GM12878 (cell line): ENCODE measurements around the gene GOLGA5. TPM values are rescaled to one million over a fixed set of nuclear protein-coding genes. Genes with fewer than 3 reads are reported as not detected.

Source experiments
- ATAC-seq: fragments of 200-7000 bp; cut with Tn5 transposase; 3 replicates; pipeline ENCODE4 v1.9.1; 2020; ENCODE audit warnings: mild to moderate bottlenecking, moderate library complexity
- BruUV-seq: library from RNA; stranded (reverse); fragments of 400-500 nt; replicated peaks from 2 replicates; lab custom pipeline; 2021; lab: Mats Ljungman, UMichigan
- CTCF ChIA-PET: fragments of 300-600 bp; sonication (Branson Sonifier 250); formaldehyde crosslinking; extraction: SDS; loops from one replicate; lab custom pipeline; 2021; ENCODE audit warnings: inconsistent platforms; lab: Yijun Ruan, JAX
- POLR2A ChIA-PET: fragments of 350-600 bp; formaldehyde crosslinking; extraction: SDS; loops from one replicate; lab custom pipeline; 2021; ENCODE audit warnings: inconsistent platforms; lab: Charles Lee
- RAD21 ChIA-PET: fragments of 300-600 bp; sonication (Branson Sonifier 250); formaldehyde crosslinking; loops from one replicate; lab custom pipeline; 2023; ENCODE audit warnings: antibody characterized with exemption; ENCODE audit not compliant: unreplicated experiment; lab: Charles Lee
- SMC1A ChIA-PET: fragments of 300-600 bp; sonication (Branson Sonifier 250); formaldehyde crosslinking; loops from one replicate; lab custom pipeline; 2023; ENCODE audit not compliant: unreplicated experiment, uncharacterized antibody; lab: Charles Lee
- DNase-seq: peaks from one replicate; pipeline ENCODE4 v3.0.0-alpha.2; 2011; ENCODE audit warnings: low read depth, low spot score
- FAIRE-seq: peaks from 3 replicates; lab custom pipeline; 2011; peaks lifted over from hg19 to GRCh38; lab: Jason Lieb, UNC
- H2AFZ ChIP-seq: 2 replicates; pipeline ENCODE4 v1.6.0; 2011; ENCODE audit warnings: low read depth, low read length, control low read depth; ENCODE audit not compliant: control insufficient read depth
- H3K27ac ChIP-seq: 2 replicates; pipeline ENCODE4 v1.5.1; 2011; ENCODE audit warnings: control low read depth; ENCODE audit not compliant: control insufficient read depth, insufficient read depth
- H3K27me3 ChIP-seq, 2 experiments: replicated peaks in 1 of 2; 2 replicates each; pipeline versions ENCODE4 v1.6.0 to v1.6.1; 2011; ENCODE audit warnings: low read length in 1 of 2; ENCODE audit not compliant: control insufficient read depth in 2 of 2, insufficient read depth in 2 of 2
- H3K36me3 ChIP-seq, 2 experiments: 2 replicates each; pipeline ENCODE4 v1.5.1; 2011; ENCODE audit warnings: low read length in 1 of 2; ENCODE audit not compliant: control insufficient read depth in 2 of 2, insufficient read depth in 2 of 2
- H3K4me1 ChIP-seq: 2 replicates; pipeline ENCODE4 v1.6.1; 2011; ENCODE audit warnings: mild to moderate bottlenecking, low read length, moderate library complexity, mixed read lengths; ENCODE audit not compliant: control insufficient read depth, insufficient read depth
- H3K4me2 ChIP-seq: 2 replicates; pipeline ENCODE4 v1.6.0; 2011; ENCODE audit warnings: control low read depth; ENCODE audit not compliant: control insufficient read depth, insufficient read depth
- H3K4me3 ChIP-seq: fragments of 200-600 bp; sonication (generic); 2 replicates; pipeline ENCODE4 v1.5.1; 2016
- H3K79me2 ChIP-seq: 2 replicates; pipeline ENCODE4 v1.6.0; 2011; ENCODE audit warnings: low read length; ENCODE audit not compliant: control insufficient read depth, insufficient read depth
- H3K9ac ChIP-seq: 2 replicates; pipeline ENCODE4 v1.8.0; 2011; ENCODE audit warnings: low read length, control low read depth, mixed read lengths; ENCODE audit not compliant: control insufficient read depth, insufficient read depth
- H3K9me3 ChIP-seq: replicated peaks from 3 replicates; pipeline ENCODE4 v1.5.1; 2011; ENCODE audit warnings: mild to moderate bottlenecking, low read length; ENCODE audit not compliant: control insufficient read depth, insufficient read depth
- H4K20me1 ChIP-seq: 2 replicates; pipeline ENCODE4 v1.6.0; 2011; ENCODE audit not compliant: control insufficient read depth, insufficient read depth
- ESRRA ChIP-seq: IDR thresholded peaks from 2 replicates; pipeline ENCODE4 v1.6.1; 2012; ENCODE audit warnings: mild to moderate bottlenecking, low read length, improper control_type of control experiment
- HDAC6 ChIP-seq: fragments of 200-600 bp; sonication (generic); IDR thresholded peaks from one replicate; pipeline ENCODE4 v1.8.0; 2017; ENCODE audit warnings: antibody characterized with exemption; ENCODE audit not compliant: unreplicated experiment
- SUPT20H ChIP-seq: IDR thresholded peaks from 2 replicates; pipeline ENCODE4 v1.6.1; 2011; ENCODE audit warnings: low read depth, mild to moderate bottlenecking, low read length, moderate library complexity, borderline replicate concordance; ENCODE audit not compliant: control insufficient read depth
- WRNIP1 ChIP-seq: IDR thresholded peaks from 2 replicates; pipeline ENCODE4 v1.6.1; 2011; ENCODE audit warnings: low read depth, low read length, improper control_type of control experiment, borderline replicate concordance
- YY1 ChIP-seq: IDR thresholded peaks from 2 replicates; pipeline ENCODE4 v1.6.1; 2011; ENCODE audit warnings: low read depth, mild to moderate bottlenecking, low read length
- WGBS: methylation state at CpG from one replicate; pipeline ENCODE4 v1.1.6; 2016; ENCODE audit warnings: low lambda C conversion rate; ENCODE audit not compliant: insufficient replicate concordance, insufficient coverage; ENCODE audit errors: missing lambda C conversion rate; 5-methylcytosine and 5-hydroxymethylcytosine counted together
- in situ Hi-C: fragments of 300-500 bp; cut with MboI; formaldehyde crosslinking; loops from 9 replicates; pipeline ENCODE4 v1.14.3; 2018; ENCODE audit warnings: mixed read lengths
- intact Hi-C: fragments of 100-400 bp; cut with micrococcal nuclease; formaldehyde crosslinking; loops from one replicate; pipeline ENCODE4 v1.14.2; 2022; ENCODE audit not compliant: unreplicated experiment
- polyA plus RNA-seq, 11 experiments: library from polyadenylated mRNA; depleted of rRNA in 4 of 11; unstranded in 6 of 11; stranded (reverse) in 5 of 11; fragments of >200 nt; fragmentation: Nextera tagmentation in 4 of 11; fragmentation: Illumina TruSeq in 1 of 11; extraction: Ambion mirVana in 4 of 11; extraction: Trizol in 1 of 11; gene quantifications; 1 replicate in 1 of 11; 2 replicates in 10 of 11; pipeline versions ENCODE4 v1.2.1 to v1.2.3, GENCODE V29; 2011 to 2016; ENCODE audit warnings: inconsistent platforms in 2 of 11, missing spikeins in 2 of 11, low read depth in 1 of 11
- total RNA-seq, 4 experiments: library from RNA; depleted of rRNA in 3 of 4; stranded (reverse); fragments of >200 nt in 3 of 4; fragmentation: Illumina TruSeq in 1 of 4; extraction: Trizol in 1 of 4; gene quantifications; 2 replicates each; pipeline versions ENCODE4 v1.2.1 to v1.2.3, GENCODE V29; 2013 to 2021
- TF ChIP-seq, protein P1 (sequence below): fragments of 150-350 bp; IDR thresholded peaks from 2 replicates; pipeline ENCODE4 v1.6.1; 2016; ENCODE audit warnings: low read depth, low read length
- TF ChIP-seq, protein P2 (sequence below): IDR thresholded peaks from 2 replicates; pipeline ENCODE4 v1.6.1; 2012; ENCODE audit warnings: improper control_type of control experiment, low read depth, low read length; ENCODE audit not compliant: insufficient replicate concordance
- TF ChIP-seq, protein P3 (sequence below): fragments of 450-650 bp; conservative IDR thresholded peaks from 2 replicates; pipeline ENCODE4 v1.6.1; 2017; ENCODE audit warnings: mild to moderate bottlenecking, moderate library complexity

The GOLGA5 gene
- total and polyA plus RNA-seq, 10 of the 15 experiments (the other 5 are each of a cell fraction or from before 2014, with no cell fraction given) = 10.9 to 30.1 (median 19.7) TPM

DNA sequence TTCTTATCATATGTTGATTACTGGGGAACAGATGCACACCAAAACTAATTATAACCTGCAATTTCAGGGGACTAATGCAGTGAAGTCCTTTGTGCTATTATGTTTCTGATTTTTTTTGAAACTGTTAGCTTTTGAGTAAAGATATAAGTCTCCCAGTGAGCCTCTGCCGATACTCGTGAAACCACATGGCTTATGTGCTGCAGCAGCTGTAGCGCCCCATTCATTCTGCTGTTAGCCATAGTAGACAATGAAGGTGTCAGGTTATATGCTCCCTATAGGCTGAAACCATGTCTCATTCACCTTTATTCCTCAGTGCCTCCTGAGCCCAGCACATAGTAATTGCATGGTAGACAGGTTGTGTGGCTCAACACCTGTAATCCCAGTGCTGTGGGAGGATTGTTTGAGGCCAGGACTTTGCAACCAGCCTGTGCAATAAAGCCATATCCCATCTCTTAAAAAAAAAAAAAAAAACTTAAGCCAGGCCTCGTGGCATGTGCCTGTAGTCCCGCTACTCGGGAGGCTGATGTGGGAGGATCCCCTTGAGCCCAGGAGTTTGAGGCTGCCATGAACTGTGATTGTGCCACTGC lies 25.0 kb downstream of the GOLGA5 start:
- Histone ChIP-seq H2AFZ (no peak overlapping the region), H3K79me2 (no peaks in the 10 kb centered on the region), H3K9me3 (no peaks in the 10 kb centered on the region), H4K20me1 (no peaks in the 10 kb centered on the region), H3K27ac (no peak overlapping the region), H3K4me3 (no peak overlapping the region), H3K9ac (no peak overlapping the region), H3K4me1 (no peaks in the 10 kb centered on the region), H3K27me3 (no peaks in the 10 kb centered on the region), H3K36me3 (peaks cover 1 to 19% of the 10 kb centered on the region in 2 experiments), H3K4me2 (no peak overlapping the region)
- no TSS peak for BruUV-seq
- FAIRE-seq (no peak), ATAC-seq (no peak), DNase-seq (no peak)
- CTCF ChIA-PET = no interaction called here
- SMC1A ChIA-PET = no interaction called here
- POLR2A ChIA-PET = no interaction called here
- intact Hi-C loops (no loop called here), in situ Hi-C loops (no loop called here)
- RAD21 ChIA-PET = no interaction called here
- no peak for TF ChIP-seq SUPT20H
- TF ChIP-seq, protein P1, sequence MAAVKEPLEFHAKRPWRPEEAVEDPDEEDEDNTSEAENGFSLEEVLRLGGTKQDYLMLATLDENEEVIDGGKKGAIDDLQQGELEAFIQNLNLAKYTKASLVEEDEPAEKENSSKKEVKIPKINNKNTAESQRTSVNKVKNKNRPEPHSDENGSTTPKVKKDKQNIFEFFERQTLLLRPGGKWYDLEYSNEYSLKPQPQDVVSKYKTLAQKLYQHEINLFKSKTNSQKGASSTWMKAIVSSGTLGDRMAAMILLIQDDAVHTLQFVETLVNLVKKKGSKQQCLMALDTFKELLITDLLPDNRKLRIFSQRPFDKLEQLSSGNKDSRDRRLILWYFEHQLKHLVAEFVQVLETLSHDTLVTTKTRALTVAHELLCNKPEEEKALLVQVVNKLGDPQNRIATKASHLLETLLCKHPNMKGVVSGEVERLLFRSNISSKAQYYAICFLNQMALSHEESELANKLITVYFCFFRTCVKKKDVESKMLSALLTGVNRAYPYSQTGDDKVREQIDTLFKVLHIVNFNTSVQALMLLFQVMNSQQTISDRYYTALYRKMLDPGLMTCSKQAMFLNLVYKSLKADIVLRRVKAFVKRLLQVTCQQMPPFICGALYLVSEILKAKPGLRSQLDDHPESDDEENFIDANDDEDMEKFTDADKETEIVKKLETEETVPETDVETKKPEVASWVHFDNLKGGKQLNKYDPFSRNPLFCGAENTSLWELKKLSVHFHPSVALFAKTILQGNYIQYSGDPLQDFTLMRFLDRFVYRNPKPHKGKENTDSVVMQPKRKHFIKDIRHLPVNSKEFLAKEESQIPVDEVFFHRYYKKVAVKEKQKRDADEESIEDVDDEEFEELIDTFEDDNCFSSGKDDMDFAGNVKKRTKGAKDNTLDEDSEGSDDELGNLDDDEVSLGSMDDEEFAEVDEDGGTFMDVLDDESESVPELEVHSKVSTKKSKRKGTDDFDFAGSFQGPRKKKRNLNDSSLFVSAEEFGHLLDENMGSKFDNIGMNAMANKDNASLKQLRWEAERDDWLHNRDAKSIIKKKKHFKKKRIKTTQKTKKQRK = no peak
- TF ChIP-seq, protein P2, sequence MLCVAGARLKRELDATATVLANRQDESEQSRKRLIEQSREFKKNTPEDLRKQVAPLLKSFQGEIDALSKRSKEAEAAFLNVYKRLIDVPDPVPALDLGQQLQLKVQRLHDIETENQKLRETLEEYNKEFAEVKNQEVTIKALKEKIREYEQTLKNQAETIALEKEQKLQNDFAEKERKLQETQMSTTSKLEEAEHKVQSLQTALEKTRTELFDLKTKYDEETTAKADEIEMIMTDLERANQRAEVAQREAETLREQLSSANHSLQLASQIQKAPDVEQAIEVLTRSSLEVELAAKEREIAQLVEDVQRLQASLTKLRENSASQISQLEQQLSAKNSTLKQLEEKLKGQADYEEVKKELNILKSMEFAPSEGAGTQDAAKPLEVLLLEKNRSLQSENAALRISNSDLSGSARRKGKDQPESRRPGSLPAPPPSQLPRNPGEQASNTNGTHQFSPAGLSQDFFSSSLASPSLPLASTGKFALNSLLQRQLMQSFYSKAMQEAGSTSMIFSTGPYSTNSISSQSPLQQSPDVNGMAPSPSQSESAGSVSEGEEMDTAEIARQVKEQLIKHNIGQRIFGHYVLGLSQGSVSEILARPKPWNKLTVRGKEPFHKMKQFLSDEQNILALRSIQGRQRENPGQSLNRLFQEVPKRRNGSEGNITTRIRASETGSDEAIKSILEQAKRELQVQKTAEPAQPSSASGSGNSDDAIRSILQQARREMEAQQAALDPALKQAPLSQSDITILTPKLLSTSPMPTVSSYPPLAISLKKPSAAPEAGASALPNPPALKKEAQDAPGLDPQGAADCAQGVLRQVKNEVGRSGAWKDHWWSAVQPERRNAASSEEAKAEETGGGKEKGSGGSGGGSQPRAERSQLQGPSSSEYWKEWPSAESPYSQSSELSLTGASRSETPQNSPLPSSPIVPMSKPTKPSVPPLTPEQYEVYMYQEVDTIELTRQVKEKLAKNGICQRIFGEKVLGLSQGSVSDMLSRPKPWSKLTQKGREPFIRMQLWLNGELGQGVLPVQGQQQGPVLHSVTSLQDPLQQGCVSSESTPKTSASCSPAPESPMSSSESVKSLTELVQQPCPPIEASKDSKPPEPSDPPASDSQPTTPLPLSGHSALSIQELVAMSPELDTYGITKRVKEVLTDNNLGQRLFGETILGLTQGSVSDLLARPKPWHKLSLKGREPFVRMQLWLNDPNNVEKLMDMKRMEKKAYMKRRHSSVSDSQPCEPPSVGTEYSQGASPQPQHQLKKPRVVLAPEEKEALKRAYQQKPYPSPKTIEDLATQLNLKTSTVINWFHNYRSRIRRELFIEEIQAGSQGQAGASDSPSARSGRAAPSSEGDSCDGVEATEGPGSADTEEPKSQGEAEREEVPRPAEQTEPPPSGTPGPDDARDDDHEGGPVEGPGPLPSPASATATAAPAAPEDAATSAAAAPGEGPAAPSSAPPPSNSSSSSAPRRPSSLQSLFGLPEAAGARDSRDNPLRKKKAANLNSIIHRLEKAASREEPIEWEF = no peak
- TF ChIP-seq HDAC6 = no peak
- TF ChIP-seq, protein P3, sequence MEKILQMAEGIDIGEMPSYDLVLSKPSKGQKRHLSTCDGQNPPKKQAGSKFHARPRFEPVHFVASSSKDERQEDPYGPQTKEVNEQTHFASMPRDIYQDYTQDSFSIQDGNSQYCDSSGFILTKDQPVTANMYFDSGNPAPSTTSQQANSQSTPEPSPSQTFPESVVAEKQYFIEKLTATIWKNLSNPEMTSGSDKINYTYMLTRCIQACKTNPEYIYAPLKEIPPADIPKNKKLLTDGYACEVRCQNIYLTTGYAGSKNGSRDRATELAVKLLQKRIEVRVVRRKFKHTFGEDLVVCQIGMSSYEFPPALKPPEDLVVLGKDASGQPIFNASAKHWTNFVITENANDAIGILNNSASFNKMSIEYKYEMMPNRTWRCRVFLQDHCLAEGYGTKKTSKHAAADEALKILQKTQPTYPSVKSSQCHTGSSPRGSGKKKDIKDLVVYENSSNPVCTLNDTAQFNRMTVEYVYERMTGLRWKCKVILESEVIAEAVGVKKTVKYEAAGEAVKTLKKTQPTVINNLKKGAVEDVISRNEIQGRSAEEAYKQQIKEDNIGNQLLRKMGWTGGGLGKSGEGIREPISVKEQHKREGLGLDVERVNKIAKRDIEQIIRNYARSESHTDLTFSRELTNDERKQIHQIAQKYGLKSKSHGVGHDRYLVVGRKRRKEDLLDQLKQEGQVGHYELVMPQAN = no peak
- no peak for TF ChIP-seq WRNIP1
- no peak for TF ChIP-seq YY1
- TF ChIP-seq ESRRA = no peak
- WGBS = 97% methylated on average over 6 of the region's 6 CpGs
